Hepatocyte (in vitro differentiated cells): Measurements from ENCODE around the gene PRDM15. TPM values are rescaled to one million over a fixed set of nuclear protein-coding genes. Genes with fewer than 3 reads are reported as not detected.

Experiments
- DNase-seq: peaks from one replicate; pipeline ENCODE4 v3.0.0-alpha.2; 2016; ENCODE audit warnings: low spot score
- H2AFZ ChIP-seq: fragments of 200-600 bp; sonication (generic); 2 replicates; pipeline ENCODE4 v1.6.0; 2016; ENCODE audit warnings: antibody characterized with exemption, mild to moderate bottlenecking
- H3K27ac ChIP-seq: fragments of 200-600 bp; sonication (generic); 2 replicates; pipeline ENCODE4 v1.5.1; 2016; ENCODE audit warnings: mild to moderate bottlenecking
- H3K27me3 ChIP-seq: fragments of 200-600 bp; sonication (generic); 2 replicates; pipeline ENCODE4 v1.6.1; 2016
- H3K36me3 ChIP-seq: fragments of 200-600 bp; sonication (generic); replicated peaks from 2 replicates; pipeline ENCODE4 v1.5.1; 2016; ENCODE audit warnings: low read depth; ENCODE audit not compliant: insufficient read depth
- H3K4me1 ChIP-seq: fragments of 200-600 bp; sonication (generic); 2 replicates; pipeline ENCODE4 v1.5.1; 2016; ENCODE audit warnings: mild to moderate bottlenecking, moderate library complexity; ENCODE audit not compliant: insufficient read depth
- H3K4me2 ChIP-seq: fragments of 200-600 bp; sonication (generic); 2 replicates; pipeline ENCODE4 v1.6.0; 2016
- H3K4me3 ChIP-seq: fragments of 200-600 bp; sonication (generic); 2 replicates; pipeline ENCODE4 v1.5.1; 2016; ENCODE audit warnings: mild to moderate bottlenecking
- H3K79me2 ChIP-seq: fragments of 200-600 bp; sonication (generic); 2 replicates; pipeline ENCODE4 v1.6.0; 2017; ENCODE audit warnings: mild to moderate bottlenecking
- H3K9me2 ChIP-seq: fragments of 200-600 bp; sonication (generic); replicated peaks from 2 replicates; pipeline ENCODE4 v1.6.0; 2017; ENCODE audit warnings: mild to moderate bottlenecking; ENCODE audit not compliant: insufficient read depth
- H3K9me3 ChIP-seq: fragments of 200-600 bp; sonication (generic); 2 replicates; pipeline ENCODE4 v1.5.1; 2016; ENCODE audit warnings: low read depth, mild to moderate bottlenecking
- H4K20me1 ChIP-seq: fragments of 200-600 bp; sonication (generic); 2 replicates; pipeline ENCODE4 v1.6.0; 2016; ENCODE audit warnings: mild to moderate bottlenecking; ENCODE audit not compliant: insufficient read depth, poor library complexity, severe bottlenecking
- CTCF ChIP-seq: fragments of 200-600 bp; sonication (generic); IDR thresholded peaks from 2 replicates; pipeline ENCODE4 v1.5.1; 2016; ENCODE audit warnings: antibody characterized with exemption, mild to moderate bottlenecking; ENCODE audit not compliant: poor library complexity
- EZH2 ChIP-seq: fragments of 200-600 bp; sonication (generic); IDR thresholded peaks from 2 replicates; pipeline ENCODE4 v1.6.1; 2016; ENCODE audit warnings: antibody characterized with exemption, mild to moderate bottlenecking, borderline replicate concordance
- EZH2phosphoT487 ChIP-seq: fragments of 200-600 bp; sonication (generic); IDR thresholded peaks from one replicate; pipeline ENCODE4 v1.6.1; 2018; ENCODE audit warnings: antibody characterized with exemption, mild to moderate bottlenecking, low read depth, moderate library complexity; ENCODE audit not compliant: unreplicated experiment, severe bottlenecking
- WGBS: methylation state at CpG from one replicate; pipeline ENCODE4 v1.1.6; 2016; ENCODE audit warnings: low lambda C conversion rate; ENCODE audit errors: missing lambda C conversion rate; 5-methylcytosine and 5-hydroxymethylcytosine counted together
- polyA plus RNA-seq: library from polyadenylated mRNA; unstranded; fragments of >200 nt; fragmentation: Nextera tagmentation; extraction: Ambion mirVana; gene quantifications from 2 replicates; pipeline ENCODE4 v1.2.1, GENCODE V29; 2016
- total RNA-seq: library from RNA; depleted of rRNA; stranded (reverse); fragments of >200 nt; gene quantifications from 2 replicates; pipeline ENCODE4 v1.2.3, GENCODE V29; 2014

Gene PRDM15
- total and polyA plus RNA-seq, 2 experiments from 2014 or later: 3.0 to 4.7 TPM

GRCh38 chr21:41899426-41900202 is 20.5 kb upstream of the PRDM15 start:
- H3K36me3 ChIP-seq: no peaks in the 10 kb centered on the region
- H3K27me3 ChIP-seq: no peaks in the 10 kb centered on the region
- H3K79me2 ChIP-seq: no peaks in the 10 kb centered on the region
- no peaks in the 10 kb centered on the region for H3K9me3 ChIP-seq
- TF ChIP-seq EZH2 (no peak), CTCF (no peak), EZH2phosphoT487 (no peak)
- WGBS: 91% methylated on average over 25 of the region's 25 CpGs
- H4K20me1 ChIP-seq: no peaks in the 10 kb centered on the region
- peaks cover 12% of the 10 kb centered on the region for H3K4me1 ChIP-seq
- no peak for DNase-seq
- H3K9me2 ChIP-seq: no peaks in the 10 kb centered on the region
- H3K4me2 ChIP-seq: no peak overlapping the region
- H3K27ac ChIP-seq: no peak overlapping the region
- no peak overlapping the region for H3K4me3 ChIP-seq
- no peak overlapping the region for H2AFZ ChIP-seq

GRCh38 chr21:41898998-41899397 is 19.9 kb upstream of the PRDM15 start:
- H3K9me2 ChIP-seq: no peaks in the 10 kb centered on the region
- no peaks in the 10 kb centered on the region for H3K36me3 ChIP-seq

GRCh38 chr21:41897700-41898099 is 18.6 kb upstream of the PRDM15 start:
- Histone ChIP-seq H3K9me2 (no peaks in the 10 kb centered on the region), H3K27me3 (no peaks in the 10 kb centered on the region)
- 93% methylated on average over 8 of the region's 8 CpGs for WGBS

More at GRCh38 chr21:41898998-41899397, 19.9 kb upstream of the PRDM15 start:
- Histone ChIP-seq H4K20me1 (no peaks in the 10 kb centered on the region), H3K79me2 (no peaks in the 10 kb centered on the region), H3K4me3 (no peak overlapping the region), H3K27ac (no peak overlapping the region), H3K4me1 (peaks cover 12% of the 10 kb centered on the region), H3K27me3 (no peaks in the 10 kb centered on the region), H3K9me3 (no peaks in the 10 kb centered on the region), H3K4me2 (no peak overlapping the region), H2AFZ (no peak overlapping the region)
- TF ChIP-seq EZH2 (no peak), EZH2phosphoT487 (no peak), CTCF (no peak)
- DNase-seq: no peak
- WGBS: 95% methylated on average over 17 of the region's 17 CpGs

More at GRCh38 chr21:41897700-41898099, 18.6 kb upstream of the PRDM15 start:
- Histone ChIP-seq H3K4me2 (no peak overlapping the region), H4K20me1 (no peaks in the 10 kb centered on the region), H3K4me1 (peaks cover 12% of the 10 kb centered on the region), H2AFZ (no peak overlapping the region), H3K79me2 (no peaks in the 10 kb centered on the region), H3K27ac (no peak overlapping the region), H3K9me3 (no peaks in the 10 kb centered on the region), H3K4me3 (no peak overlapping the region), H3K36me3 (no peaks in the 10 kb centered on the region)
- DNase-seq: no peak
- TF ChIP-seq CTCF (no peak), EZH2 (no peak), EZH2phosphoT487 (no peak)
